Measurements from ENCODE around the gene TMEM158. TPM values are rescaled to one million over a fixed set of nuclear protein-coding genes. Genes with fewer than 3 reads are reported as not detected.

TMEM158 gene
- total RNA-seq, 1 experiment from 2014 or later, result 7.5 TPM

DNA sequence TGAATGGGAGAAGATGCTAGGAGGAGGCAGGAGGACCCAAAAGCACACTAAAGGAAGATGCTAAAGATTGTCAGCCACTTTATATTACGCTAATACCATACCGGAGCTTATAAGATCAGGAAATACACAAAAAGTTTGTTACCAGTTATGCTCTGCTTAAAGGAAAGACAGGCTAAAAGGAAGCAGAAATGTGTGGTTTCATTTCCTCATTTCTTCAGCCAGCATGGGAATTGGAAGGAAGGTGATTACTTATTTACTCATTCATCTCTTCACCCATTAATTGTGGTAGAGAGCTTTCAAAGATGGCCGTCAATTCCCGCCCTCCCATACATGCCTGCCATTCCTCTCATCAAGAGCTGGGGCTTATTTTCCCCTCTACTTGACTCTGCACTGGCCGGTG is 26.7 kb upstream of the TMEM158 start:
- H4K20me1 ChIP-seq (ENCODE audit: insufficient read depth), result no peaks in the 10 kb centered on the region
- no peaks in the 10 kb centered on the region for H3K9me2 ChIP-seq (ENCODE audit: insufficient read depth)
- no peak overlapping the region for H2AFZ ChIP-seq
- no TSS peak for BruUV-seq (replicated peaks)
- no peaks in the 10 kb centered on the region for H3K4me1 ChIP-seq (replicated peaks; ENCODE audit: insufficient read depth)
- no peak overlapping the region for H3K4me2 ChIP-seq
- intact Hi-C loops (cut with micrococcal nuclease; ENCODE audit: unreplicated experiment), result no loop called here
- no peak overlapping the region for H3K4me3 ChIP-seq
- H3K36me3 ChIP-seq (ENCODE audit: low read depth), result no peaks in the 10 kb centered on the region
- H3K27me3 ChIP-seq (ENCODE audit: insufficient read depth, low read depth), result no peaks in the 10 kb centered on the region
- H3K79me2 ChIP-seq (ENCODE audit: low read depth), result no peaks in the 10 kb centered on the region
- no peak for TF ChIP-seq EZH2 (IDR thresholded peaks at IDR 0.05; ENCODE audit: low read depth)
- TF ChIP-seq, protein P1, sequence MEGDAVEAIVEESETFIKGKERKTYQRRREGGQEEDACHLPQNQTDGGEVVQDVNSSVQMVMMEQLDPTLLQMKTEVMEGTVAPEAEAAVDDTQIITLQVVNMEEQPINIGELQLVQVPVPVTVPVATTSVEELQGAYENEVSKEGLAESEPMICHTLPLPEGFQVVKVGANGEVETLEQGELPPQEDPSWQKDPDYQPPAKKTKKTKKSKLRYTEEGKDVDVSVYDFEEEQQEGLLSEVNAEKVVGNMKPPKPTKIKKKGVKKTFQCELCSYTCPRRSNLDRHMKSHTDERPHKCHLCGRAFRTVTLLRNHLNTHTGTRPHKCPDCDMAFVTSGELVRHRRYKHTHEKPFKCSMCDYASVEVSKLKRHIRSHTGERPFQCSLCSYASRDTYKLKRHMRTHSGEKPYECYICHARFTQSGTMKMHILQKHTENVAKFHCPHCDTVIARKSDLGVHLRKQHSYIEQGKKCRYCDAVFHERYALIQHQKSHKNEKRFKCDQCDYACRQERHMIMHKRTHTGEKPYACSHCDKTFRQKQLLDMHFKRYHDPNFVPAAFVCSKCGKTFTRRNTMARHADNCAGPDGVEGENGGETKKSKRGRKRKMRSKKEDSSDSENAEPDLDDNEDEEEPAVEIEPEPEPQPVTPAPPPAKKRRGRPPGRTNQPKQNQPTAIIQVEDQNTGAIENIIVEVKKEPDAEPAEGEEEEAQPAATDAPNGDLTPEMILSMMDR (conservative IDR thresholded peaks at IDR 0.05), result no peak
- ChIA-PET CTCF (no interaction called here), POLR2A (ENCODE audit: unreplicated experiment) (no interaction called here)
- no peaks in the 10 kb centered on the region for H3K9me3 ChIP-seq (ENCODE audit: insufficient read depth, low read depth)
- no peak for DNase-seq
- H3K27ac ChIP-seq, result no peak overlapping the region
- H3F3A ChIP-seq (ENCODE audit: insufficient read depth, low read depth), result no peaks in the 10 kb centered on the region

DNA sequence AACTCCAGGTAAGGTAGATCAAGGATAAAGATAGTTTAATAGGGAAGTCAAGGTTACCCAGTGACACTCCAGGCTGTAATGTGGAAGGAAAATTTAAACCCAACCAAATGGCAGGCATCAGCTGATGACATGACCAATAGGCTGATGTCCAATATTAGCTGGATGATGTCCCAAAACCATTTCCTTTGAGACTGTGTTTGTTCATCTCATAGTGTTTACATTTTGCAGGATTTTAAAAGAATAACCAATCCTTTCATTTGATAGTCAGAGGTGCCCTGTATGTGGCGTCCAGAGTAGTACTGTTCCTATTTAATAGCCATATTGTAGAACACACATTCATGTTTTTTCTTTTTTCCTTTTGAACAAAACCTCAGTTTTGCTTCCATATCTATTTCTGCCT is 23.3 kb upstream of the TMEM158 start:
- H2AFZ ChIP-seq, result no peak overlapping the region
- CTCF ChIA-PET, result no interaction called here
- H3K27me3 ChIP-seq (ENCODE audit: insufficient read depth, low read depth), result no peaks in the 10 kb centered on the region
- H3K79me2 ChIP-seq (ENCODE audit: low read depth), result no peaks in the 10 kb centered on the region
- no peaks in the 10 kb centered on the region for H3K9me2 ChIP-seq (ENCODE audit: insufficient read depth)
- POLR2A ChIA-PET (ENCODE audit: unreplicated experiment), result no interaction called here
- H3K4me2 ChIP-seq, result no peak overlapping the region
- no TSS peak for BruUV-seq (replicated peaks)
- H4K20me1 ChIP-seq (ENCODE audit: insufficient read depth), result no peaks in the 10 kb centered on the region
- TF ChIP-seq, protein P1 (conservative IDR thresholded peaks at IDR 0.05), result no peak
- H3K27ac ChIP-seq, result no peak overlapping the region
- no peak for DNase-seq
- H3K4me1 ChIP-seq (replicated peaks; ENCODE audit: insufficient read depth), result no peaks in the 10 kb centered on the region
- H3F3A ChIP-seq (ENCODE audit: insufficient read depth, low read depth), result no peaks in the 10 kb centered on the region
- no peak overlapping the region for H3K4me3 ChIP-seq
- intact Hi-C loops (cut with micrococcal nuclease; ENCODE audit: unreplicated experiment), result no loop called here
- no peaks in the 10 kb centered on the region for H3K36me3 ChIP-seq (ENCODE audit: low read depth)
- no peaks in the 10 kb centered on the region for H3K9me3 ChIP-seq (ENCODE audit: insufficient read depth, low read depth)

DNA sequence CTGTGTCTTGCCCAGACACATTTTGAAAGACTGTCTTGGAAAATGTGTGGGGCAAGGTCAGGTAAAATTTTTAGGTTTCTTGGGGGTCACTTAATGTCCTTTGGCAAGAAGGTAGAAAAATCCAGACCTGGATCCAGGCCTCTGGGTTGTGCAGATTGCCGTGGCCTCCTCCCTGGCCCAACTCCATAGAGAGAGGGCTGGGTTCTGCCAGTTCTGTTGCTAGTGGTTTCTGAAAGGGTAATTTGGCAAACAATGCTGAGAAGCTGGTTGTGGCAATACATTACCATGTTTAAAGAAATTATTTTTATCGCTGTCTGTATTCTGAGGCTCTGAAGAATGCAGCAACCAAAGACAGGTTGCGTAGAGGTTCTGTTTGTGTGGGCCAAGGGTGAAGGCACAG is 20.2 kb upstream of the TMEM158 start:
- no peak overlapping the region for H2AFZ ChIP-seq
- CTCF ChIA-PET, result no interaction called here
- H3K79me2 ChIP-seq (ENCODE audit: low read depth), result no peaks in the 10 kb centered on the region
- no peak overlapping the region for H3K27ac ChIP-seq
- no peaks in the 10 kb centered on the region for H3K9me3 ChIP-seq (ENCODE audit: insufficient read depth, low read depth)
- H3K4me2 ChIP-seq, result no peak overlapping the region
- H3F3A ChIP-seq (ENCODE audit: insufficient read depth, low read depth), result no peaks in the 10 kb centered on the region
- POLR2A ChIA-PET (ENCODE audit: unreplicated experiment), result no interaction called here
- BruUV-seq (replicated peaks), result no TSS peak
- no peak for TF ChIP-seq EZH2 (IDR thresholded peaks at IDR 0.05; ENCODE audit: low read depth)
- TF ChIP-seq, protein P1 (conservative IDR thresholded peaks at IDR 0.05), result no peak
- intact Hi-C loops (cut with micrococcal nuclease; ENCODE audit: unreplicated experiment), result no loop called here
- no peaks in the 10 kb centered on the region for H4K20me1 ChIP-seq (ENCODE audit: insufficient read depth)
- no peak for DNase-seq
- H3K36me3 ChIP-seq (ENCODE audit: low read depth), result no peaks in the 10 kb centered on the region
- H3K27me3 ChIP-seq (ENCODE audit: insufficient read depth, low read depth), result no peaks in the 10 kb centered on the region
- no peak overlapping the region for H3K4me3 ChIP-seq
- H3K4me1 ChIP-seq (replicated peaks; ENCODE audit: insufficient read depth), result no peaks in the 10 kb centered on the region
- no peaks in the 10 kb centered on the region for H3K9me2 ChIP-seq (ENCODE audit: insufficient read depth)

All from PC-9 (cell line).